MV-4-11 (cell line): Measurements from ENCODE around the gene LYG2.
"Not testable (repeated sequence)": the region's sequence is repeated elsewhere in the genome, so short reads cannot be mapped to it uniquely, and the experiment has no call there.

Source experiments
- DNase-seq: peaks from one replicate; lab custom pipeline; 2025; lab: John Stamatoyannopoulos, UW

Gene LYG2, protein sequence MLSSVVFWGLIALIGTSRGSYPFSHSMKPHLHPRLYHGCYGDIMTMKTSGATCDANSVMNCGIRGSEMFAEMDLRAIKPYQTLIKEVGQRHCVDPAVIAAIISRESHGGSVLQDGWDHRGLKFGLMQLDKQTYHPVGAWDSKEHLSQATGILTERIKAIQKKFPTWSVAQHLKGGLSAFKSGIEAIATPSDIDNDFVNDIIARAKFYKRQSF

DNA sequence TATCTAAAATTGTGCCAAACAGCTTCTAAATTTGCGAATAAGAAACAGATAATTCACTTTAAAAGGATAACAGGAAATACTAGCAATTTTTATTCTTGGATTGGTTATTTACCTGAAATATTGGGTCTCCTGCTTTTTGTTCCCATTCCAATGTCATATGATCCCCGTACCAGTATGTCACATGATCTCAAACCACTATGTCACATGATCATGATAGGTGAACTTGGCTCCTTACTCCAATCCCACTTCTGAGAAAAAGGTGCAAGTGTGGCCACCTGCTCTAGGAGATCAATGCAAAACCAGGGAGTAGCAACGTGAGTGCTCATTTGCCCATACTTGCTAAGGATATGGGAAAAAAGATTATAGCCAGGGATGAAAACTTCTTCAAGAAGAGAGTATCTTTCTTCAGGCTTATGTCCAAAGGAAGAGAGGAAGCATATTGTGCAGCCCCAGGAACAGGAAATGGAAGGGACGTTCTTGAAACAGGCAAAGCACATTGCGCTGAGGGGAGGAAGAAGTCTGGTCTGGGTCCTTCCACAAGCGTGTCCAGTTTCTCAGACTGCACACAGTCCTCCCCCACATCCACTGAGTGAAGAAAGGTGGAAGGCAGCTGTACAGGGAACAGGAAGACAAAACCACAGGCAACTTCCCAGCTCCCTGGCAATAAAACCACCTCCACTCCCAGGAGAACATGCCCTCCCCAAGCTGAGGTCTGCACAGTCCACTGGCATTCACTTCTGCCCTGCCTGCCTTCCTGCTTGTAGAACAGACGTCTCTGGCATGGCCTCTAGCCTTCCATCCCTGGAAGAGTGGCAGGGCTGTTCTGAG is at the start of gene LYG2:
Gene LYG2 (minus strand): TSS at position 176 of the 828 bp plus-strand sequence. CDS start 1,406 bp downstream, outside the sequence.
- peak; percentile 13 for DNase-seq

DNA sequence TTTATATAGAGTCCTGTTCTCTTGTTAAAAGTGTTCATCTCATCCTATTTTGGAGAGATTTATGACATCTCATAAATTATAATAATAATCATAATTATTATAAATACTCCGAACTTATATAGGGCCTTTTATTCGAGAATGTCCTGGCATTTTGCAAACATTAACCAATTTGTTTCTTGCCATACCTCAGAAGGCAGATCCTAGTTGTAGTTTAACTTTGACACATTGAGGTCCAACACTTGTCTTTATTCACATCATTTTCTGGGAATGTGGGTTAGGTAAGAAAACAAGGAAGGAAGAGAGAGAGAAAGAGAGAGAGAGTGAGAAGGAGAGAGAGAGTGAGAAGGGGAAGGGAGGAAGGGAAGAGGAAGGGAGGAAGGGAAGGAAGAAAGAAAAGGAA is 45.6 kb upstream of the LYG2 start, which contains the start of gene LYG1:
Gene LYG1 (minus strand): TSS at position 101 of the 400 bp plus-strand sequence. CDS start 5,527 bp downstream, outside the sequence.
- DNase-seq = not testable (repeated sequence)

DNA sequence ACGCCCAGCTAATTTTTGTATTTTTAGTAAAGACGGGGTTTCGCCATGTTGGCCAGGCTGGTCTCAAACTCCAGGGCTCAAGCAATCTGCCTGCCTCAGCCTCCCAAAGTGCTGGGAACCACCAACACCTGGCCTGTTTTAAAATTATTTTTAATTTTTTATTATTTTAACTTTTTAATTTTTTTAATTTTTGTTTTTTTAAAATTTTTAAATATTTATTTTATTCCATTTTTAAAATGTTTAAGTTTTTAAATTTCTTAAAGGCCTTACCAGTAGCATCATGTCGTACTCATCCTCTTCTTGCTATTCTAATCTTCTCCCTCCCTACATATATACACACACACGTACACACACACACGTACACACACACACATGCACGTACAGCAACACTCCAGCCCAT is 44.1 kb upstream of the LYG2 start:
- DNase-seq = no peak

DNA sequence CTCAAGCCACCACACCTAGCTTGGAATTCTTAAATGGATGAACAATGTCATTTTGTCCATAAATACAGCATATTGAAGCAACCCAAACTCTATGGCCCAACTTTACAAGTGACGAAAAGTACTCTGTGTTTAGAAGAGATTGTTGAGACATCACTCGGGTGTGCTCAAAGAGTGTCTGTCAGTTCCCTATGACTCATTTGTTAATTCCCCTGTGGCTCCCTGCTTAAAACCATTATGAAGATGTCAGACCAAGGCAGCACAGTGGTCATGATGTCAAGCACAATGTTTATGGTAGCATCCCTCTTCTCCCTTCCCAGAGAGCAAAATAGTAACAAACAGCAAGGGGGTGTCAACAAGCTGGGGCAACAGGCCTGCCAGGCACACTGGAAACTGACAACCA is 42.5 kb upstream of the LYG2 start:
- peak; percentile 76 for DNase-seq

DNA sequence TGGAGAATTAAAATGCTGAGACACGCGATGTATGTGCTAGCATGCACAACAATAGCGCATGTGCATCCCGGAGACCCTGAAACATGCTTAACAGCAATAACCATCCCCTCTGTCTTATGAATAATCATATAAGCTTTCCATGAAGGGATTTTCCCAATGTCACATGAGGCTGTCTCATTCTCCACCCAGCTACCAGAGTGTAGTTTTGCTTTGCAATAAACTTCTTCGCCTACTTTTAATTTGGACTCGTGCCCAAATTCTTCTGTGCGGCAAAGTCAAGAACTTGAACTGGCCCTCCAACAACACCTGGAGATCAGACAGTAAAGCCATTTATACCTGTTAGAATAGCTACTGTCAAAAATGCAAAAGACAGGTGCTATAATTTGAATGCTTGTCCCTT is 30.1 kb upstream of the LYG2 start:
- no peak for DNase-seq

DNA sequence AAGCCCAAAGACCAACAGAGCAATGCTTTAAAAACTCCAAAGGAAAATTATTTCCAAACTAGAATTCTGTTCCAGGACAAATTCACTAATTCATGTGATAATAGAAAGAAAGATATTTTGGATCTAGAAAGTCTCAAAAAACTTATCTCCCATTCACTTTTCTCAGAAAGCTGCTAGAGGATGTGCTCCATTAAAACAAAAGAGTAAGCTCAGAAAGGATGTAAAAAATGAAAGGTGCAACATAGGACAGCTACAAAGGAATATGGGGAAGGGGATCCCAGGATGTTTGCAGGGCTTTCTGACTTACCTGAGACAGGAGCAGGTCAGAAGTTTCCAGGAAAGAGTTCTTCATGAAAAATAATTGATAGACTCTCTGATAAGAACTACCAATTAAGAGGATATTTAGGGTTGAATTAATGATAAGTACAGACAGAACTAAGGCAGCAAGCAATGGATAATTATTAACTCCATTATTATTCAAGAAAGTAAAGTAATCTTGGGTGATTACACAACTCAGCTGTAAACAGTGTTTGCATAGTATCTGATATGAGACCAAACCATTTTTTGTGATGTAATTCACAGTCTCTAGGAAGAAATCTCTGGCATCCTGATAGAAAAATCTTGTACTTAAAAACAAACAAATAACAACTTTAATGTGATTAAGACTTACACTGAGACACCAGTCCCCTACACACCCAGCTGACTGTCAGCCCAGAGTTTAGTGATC is 24.7 kb upstream of the LYG2 start:
- DNase-seq = no peak

DNA sequence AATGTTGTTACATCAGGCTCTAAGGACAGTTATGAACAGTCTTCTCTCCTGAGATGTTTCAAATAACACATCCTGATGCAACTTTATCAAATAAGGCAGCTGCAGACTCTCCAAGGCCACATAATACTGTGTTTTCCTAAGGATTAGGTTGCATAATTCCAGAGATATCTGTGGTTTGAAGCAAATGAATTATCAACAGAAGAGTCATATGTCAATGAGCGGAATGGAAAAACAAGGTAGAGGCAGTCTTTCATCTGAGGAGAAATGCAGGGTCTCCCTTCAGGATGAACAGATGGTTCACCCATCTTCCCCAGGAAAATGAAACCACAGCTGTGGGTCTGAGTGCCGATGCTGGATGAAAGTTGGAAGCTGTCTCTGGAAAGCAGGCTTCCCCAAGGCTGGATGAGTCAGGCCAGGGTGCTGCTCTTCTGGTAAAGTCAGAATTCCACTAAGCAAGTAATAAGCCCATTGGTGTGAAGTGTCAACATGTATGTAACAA is 23.4 kb upstream of the LYG2 start:
- no peak for DNase-seq

DNA sequence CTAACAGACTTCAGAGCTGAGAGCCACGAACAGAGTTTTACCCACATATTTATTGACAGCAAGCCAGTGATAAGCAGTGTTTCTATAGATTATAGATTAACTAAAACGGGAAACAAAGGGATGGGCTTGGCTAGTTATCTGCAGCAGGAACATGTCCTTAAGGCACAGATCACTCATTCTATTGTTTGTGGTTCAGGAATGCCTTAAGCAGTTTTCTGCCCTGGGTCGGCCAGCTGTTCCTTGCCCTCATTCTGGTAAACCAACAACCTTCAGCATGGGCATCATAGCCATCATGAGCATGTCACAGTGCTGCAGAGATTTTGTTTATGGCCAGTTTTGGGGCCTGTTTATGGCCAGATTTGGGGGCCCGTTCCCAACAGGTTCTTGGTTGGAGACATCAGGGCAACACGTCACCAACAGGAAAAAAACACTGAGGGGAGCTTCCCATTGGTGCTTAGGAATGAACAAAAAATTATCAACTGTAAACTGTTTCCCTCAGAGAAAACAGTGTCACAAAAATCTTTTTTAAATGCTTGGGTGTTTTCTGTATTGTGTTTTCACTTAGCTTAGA is 22.8 kb upstream of the LYG2 start:
- not testable (repeated sequence) for DNase-seq

DNA sequence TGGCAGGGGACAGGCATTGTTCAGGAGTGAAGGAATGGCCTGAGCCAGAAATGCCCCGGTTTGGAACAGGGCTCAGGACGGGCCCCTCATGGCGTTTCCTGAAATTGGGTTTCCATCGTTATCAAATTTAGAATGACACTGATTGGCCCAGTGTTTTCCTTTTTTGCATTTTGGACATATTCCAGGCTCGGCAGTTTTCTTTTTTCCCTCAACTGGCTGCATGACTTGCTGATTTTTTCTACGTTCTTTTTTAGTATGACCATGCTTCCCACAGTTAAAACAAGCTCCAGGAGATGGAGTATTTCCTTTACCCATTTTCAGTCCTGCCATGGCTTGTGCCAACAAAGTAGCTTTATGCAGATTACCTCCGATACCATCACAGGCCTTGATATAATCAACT is 20.4 kb upstream of the LYG2 start:
- no peak for DNase-seq

DNA sequence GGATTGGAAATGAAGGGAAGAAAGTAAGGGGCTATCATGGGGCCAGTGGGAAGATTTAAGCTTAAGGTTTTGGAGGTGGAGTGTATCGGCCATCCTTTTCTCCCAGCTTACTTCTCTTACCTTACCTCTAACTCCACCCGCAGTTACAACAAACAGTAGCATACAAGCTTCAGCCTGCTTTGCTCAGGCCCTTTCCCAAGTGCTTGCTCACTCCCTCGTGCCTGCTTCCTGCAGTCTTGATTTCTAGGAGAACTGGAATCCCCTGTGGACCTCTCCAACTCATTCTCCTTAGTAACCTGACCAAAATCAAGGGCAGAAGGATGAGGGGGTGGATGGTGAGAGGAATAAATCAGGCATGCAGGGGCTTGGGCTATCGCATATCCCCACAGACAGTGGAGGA is 5.8 kb upstream of the LYG2 start:
- no peak for DNase-seq

DNA sequence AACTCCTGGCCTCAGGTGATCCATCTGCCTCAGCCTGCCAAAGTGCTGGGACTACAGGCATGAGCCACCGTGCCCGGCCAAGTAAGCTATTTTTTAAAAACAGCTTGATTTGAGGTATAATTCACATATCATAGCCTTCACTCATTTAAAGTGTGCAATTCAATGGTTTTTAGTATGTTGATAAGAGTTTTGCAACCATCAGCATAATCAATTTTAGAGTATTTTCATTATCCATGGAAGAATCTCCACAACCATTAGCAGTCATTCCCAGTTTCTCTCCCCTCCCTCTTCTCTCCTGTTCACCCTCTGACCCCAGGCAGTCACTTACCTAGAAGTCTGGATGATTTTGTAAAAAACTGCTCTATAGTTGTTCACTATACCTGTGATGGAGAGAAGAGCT is 4.7 kb upstream of the LYG2 start:
- DNase-seq = no peak

DNA sequence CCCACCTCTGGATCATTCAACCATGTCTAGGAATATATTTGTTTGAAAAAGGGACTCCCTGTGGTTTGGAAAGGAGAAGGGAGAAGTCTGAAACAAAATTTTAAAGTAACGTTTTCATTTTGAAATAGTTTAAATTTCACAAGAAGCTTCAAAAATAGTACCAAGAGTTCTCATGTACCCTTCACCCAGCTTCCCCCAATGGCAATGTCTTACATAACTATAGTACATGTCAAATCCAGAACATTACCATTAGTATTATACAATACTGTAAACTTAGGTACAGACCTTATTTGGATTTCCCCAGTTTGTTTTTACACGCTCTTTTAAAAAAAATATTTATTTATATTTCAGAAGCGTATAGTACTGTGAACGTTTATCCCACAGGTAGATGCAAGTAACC is 4.0 kb upstream of the LYG2 start:
- DNase-seq = peak; percentile 61

DNA sequence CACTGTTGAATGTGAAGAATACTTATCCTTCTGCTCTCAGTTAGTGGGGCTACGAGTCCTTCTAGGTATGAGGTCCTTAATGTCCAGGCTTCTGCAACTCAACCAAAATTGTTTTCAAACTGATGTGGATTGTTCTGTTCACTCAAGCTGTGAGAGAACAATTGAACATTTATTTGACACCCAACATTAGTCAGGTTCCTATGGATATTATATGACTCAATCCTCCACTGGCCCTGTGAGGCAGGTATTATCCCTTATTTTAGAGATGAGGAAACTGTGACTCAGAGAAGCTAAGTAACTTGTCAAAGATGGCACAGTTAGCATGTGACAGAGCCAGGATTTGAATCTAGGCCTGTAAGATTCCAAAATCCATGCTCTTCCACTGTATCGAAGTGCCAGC is 1.2 kb upstream of the LYG2 start:
- no peak for DNase-seq

DNA sequence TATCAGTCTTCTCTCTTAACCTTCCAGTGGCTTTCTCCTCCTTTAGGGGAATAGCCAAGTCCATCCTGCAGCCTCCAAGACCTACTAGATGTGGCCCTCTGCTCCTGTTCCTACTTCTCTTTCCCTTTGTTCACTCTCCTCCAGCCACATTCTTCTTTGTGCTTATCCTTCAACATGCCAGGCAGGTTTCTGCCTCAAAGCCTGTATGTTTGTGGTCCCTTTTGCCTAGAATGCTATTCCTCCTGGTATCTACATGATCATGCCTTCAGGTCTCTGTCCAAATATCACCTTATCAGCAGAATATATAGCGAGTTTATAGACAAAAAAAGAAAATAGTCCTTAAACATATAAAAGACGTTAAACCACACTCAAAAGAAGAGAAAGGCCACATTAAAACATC is 5.5 kb downstream of the LYG2 start:
- no peak for DNase-seq

DNA sequence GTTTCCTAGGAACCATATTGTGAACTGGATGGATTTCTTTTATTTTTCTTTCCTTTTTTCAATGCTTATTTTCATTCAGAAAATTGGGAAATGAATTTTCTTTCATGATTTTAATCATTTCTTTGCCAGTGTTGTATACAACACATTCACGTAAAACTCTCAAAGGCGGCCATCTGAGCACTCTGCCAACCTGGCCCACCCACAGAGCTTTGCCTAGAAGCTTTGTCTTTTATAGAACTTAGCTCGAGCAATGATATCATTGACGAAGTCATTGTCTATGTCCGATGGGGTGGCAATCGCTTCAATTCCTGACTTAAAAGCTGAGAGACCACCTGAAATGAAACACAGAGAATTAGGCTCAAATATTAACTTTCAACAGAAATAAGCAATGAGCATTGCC is 13.3 kb downstream of the LYG2 start:
- DNase-seq = no peak

DNA sequence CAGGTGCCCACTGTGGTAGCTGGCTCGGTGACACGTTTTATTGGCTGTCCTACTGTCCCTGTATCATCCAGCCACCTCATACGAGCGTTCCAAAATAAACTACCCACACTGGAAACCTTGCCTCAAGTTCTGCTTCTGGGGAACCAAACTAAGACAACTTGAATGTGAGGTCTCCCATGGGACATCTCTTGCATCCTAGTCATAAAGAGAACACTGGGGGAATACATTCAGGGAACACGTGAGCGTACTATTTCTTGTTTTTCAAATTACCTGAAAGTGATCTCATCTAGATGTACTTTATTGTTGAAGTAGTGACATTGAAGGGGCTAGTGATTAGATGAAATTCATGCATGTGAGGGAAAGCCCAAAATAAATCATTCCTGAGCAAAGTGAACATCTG is 15.0 kb downstream of the LYG2 start:
- DNase-seq = no peak

DNA sequence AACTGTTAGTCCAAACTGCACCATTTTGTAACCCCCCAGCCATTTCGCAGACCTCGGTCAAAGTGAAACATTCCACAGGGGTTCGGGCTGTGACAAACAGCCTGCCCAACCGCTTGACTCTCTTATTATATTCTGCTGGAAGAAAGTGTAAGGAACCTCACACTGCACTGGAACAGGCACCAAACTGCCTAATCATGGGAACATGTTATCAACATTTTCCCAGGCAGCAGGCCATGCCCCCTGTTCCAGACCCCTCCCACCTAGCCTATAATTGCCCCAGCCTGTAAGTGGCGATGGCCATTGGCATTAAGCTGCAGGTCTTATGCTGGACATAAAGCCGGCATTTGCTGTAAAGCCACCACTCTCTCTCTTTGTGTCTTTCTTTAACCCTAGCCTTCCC is 16.9 kb downstream of the LYG2 start:
- no peak for DNase-seq

DNA sequence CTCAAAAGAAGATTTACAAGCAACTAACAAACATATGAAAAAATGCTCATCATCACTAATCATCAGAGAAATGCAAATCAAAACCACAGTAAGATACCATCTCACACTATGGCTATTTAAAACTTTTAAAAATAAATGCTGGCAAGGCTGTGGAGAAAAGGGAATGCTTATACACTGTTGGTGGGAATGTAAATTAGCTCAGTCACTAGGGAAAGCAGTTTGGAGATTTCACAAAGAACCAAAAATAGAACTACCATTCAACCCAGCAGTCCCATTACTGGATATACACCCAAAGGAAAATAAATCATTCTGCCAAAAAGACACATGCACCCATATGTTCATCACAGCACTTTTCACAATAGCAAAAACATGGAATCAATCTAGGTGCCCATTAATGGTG is 22.3 kb downstream of the LYG2 start:
- not testable (repeated sequence) for DNase-seq

DNA sequence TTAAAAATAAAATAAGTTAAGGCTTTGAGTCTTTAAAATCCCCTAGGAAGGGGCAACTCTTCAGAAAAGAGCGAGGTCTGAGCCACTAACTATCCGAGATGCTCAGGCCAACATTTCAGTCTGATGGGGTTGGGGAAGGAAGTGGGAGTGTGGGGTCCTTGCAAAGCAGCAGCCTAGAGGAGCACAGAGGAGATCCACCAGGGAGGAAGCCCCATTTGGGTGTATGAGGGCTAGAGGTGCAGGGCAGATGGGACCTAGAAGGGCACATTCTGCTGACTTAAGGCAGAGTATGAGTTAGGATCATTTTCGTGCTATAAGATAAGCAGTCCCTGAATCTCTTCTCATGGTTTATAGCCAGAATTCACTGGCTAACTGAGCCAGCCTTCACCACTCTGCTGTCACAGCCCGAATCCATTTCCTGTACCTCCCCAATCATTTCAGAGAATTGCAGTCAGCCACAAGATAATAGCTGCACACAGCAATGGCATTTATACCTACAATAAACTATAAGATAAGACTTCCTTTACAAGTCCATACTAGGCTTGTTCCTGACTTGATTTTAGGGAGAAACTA is 37.5 kb downstream of the LYG2 start:
- no peak for DNase-seq

DNA sequence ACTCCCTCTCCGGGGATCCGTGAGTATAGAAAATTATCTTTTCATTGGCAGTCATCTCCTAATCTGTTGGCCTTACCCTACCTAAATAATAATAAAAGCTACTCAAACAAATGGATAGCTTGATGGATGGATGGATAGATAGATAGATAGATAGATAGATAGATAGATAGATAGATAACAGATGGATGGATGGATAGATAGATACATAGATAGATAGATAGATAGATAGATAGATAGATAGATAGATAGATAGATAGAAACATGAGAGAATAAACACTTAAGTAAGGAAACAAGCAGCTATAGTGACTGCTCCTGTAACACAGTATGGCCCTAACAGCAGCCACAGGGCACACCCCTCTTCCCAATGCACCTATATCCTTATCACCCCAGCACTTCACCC is 39.4 kb downstream of the LYG2 start:
- no peak for DNase-seq

DNA sequence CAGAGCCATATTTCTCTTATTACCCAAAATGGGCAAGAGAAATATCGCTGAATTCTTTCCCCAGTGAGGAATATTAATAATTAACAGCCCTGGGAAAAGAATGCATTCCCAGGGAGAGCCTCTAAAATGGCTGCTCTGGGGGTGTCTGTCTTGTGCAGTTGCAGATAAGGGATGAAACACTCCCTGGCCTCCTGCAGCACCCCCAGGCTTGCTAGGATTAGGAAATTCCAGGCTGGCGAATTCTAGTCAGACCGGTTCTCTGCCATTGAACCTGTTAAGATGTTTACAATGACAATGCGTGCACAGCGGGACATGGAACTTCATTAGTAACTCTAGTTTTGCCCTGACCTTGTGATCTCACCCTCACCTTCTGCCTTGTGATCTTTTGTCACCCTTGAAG is 50.0 kb downstream of the LYG2 start:
- DNase-seq = no peak
